Measurements from ENCODE around the gene HSPB6.

DNA sequence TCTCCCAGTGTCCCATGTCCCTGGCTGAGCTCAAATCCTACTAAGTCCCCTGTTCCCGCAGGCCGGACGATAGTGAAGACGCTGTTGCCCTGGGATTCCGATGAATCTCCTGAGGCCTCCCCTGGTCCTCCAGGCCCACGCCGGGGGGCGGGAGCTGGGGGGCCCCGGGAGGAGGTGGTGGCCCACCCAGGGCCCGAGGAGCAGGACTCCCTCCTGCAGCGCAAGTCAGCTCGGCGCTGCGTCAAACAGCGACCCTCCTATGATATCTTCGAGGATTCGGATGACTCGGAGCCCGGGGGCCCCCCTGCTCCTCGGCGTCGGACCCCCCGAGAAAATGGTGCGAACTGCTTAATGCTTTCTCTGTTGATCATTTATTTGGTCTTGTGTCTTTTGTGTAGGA, 33.2 kb downstream of the HSPB6 start:
- TF ChIP-seq CTCF (optimal IDR thresholded peaks at IDR 0.05 in 1 of 3, IDR thresholded peaks at IDR 0.05 in 1 of 3, conservative IDR thresholded peaks at IDR 0.05 in 1 of 3; ENCODE audit: extremely low read depth in 1 of 3, insufficient read depth in 2 of 3, low read length in 3 of 3) (no peak), EZH2 (IDR thresholded peaks at IDR 0.05; ENCODE audit: low read length) (no peak)
